ENCODE results near the gene LRBA.

The LRBA gene

DNA sequence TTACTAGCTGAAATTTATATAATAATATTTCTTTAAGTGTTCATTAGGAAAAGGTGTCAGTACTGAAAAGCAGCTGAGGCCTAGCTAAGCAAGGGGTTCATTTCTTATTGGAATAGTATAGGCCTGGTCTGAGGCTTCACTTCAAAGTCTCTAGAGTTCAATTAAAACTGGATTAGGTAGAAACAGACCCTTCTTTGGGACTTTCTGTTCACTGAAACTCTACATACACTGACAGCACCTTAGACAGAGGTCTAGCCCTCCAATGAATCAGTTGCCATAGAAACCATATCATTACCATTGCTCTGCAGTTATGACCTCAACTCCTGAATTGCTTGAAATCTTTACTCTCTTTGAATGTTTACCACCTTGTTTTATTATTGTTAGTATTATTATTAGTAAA lies 519.5 kb downstream of the LRBA start:
- no peak for DNase-seq (ENCODE audit: low spot score)

DNA sequence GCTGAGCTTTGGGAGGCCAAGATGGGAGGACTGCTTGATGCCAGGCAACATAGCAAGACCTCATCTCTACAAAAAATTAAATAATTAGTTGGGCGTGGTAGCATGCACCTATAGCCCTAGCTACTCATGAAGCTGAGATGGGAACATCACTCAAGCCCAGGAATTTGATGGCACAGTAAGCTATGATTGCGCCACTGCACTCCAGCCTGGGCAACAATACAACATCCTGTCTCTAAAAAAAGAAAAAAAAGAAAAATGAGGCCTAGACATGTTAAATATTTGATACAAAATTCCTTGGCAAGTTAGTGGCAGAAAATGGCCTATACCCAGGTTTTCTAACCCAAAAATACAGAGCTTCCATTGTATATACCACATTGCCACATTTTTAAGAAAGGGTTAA lies 521.2 kb downstream of the LRBA start:
- no peak for DNase-seq (ENCODE audit: low spot score)

- peak; percentile 24 for DNase-seq (ENCODE audit: low spot score)
Observed at GRCh38 chr4:150491132-150492049, 523.7 kb downstream of the LRBA start.

DNA sequence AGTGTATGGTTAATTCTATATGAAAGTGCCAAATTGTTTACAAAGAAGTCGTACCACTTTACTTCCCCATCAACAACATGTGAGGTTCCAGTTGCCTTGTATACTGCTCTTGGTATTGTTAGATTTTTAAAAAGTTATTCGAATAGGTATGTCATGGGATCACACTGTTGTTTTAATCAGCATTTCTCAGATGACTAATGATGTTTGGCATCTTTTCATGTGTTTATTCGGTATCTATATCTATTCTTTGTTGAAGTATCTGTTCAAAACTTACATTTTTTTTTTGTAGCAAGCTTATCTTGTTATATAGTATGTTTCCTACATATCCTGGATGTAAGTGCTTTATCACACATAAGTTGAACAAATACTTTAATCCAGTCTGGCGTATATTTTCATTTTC lies 532.5 kb downstream of the LRBA start:
- DNase-seq (ENCODE audit: low spot score) = no peak

- no peak for DNase-seq (ENCODE audit: low spot score)
Observed at GRCh38 chr4:150479657-150480056, 535.4 kb downstream of the LRBA start.

- no peak for DNase-seq (ENCODE audit: low spot score)
Observed at GRCh38 chr4:150477869-150478268, 537.2 kb downstream of the LRBA start.

DNA sequence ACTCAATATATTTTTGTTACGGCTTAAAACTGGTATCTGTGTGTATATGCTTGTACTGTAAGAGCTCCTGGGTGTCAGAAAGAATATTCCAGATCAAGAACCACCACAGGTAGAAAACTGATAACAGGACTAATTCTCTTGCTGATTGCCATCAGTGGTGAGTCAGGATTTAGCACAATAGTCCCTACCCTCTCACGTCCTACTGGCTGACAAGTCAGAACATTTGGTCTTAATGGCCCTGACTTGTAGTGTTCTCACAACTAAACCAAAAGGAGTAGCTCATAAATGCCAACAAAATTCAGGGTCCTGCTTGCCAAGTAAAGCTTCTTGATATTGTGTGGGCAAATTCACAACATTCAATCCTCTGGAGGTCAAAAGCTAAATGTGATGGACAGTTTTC lies 538.3 kb downstream of the LRBA start:
- no peak for DNase-seq (ENCODE audit: low spot score)

- no peak for DNase-seq (ENCODE audit: low spot score)
Observed at GRCh38 chr4:150475763-150476162, 539.3 kb downstream of the LRBA start.

- DNase-seq (ENCODE audit: low spot score) = no peak
Observed at GRCh38 chr4:150464523-150464922, 550.6 kb downstream of the LRBA start.

GRCh38 chr4:150462743-150463142 lies 552.3 kb downstream of the LRBA start:
- DNase-seq (ENCODE audit: low spot score) = no peak

GRCh38 chr4:150461957-150462356 lies 553.1 kb downstream of the LRBA start:
- DNase-seq (ENCODE audit: low spot score) = no peak

- DNase-seq (ENCODE audit: low spot score) = no peak
Observed at GRCh38 chr4:150457802-150458201, 557.3 kb downstream of the LRBA start.

- no peak for DNase-seq (ENCODE audit: low spot score)
Observed at GRCh38 chr4:150451883-150452282, 563.2 kb downstream of the LRBA start.

- DNase-seq (ENCODE audit: low spot score) = no peak
Observed at GRCh38 chr4:150447356-150447755, 567.7 kb downstream of the LRBA start.

DNA sequence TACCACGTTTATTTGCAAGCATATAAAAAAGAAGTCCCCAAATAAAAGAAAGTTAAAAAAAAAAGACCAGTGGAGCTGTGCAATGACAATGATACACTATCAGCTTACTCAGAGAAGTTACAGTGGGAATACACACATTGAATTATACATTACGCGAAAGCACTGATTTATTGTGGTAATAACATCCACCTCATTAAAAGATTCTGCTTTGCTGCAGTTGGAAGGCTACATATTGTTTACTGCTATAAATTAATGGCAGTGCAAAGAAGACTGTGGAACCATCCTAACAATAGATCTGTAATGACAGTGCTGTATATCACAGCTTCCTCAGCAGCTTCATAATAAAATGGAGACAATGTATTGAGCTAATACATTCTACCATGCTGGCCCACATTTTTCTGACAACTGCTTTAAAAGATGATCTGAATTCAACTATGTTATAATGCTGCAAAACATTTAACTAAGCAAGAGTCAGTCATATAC lies 575.6 kb downstream of the LRBA start:
- DNase-seq (ENCODE audit: low spot score) = no peak

GRCh38 chr4:150436598-150437370 lies 578.3 kb downstream of the LRBA start:
- peak; percentile 77 for DNase-seq (ENCODE audit: low spot score)

GRCh38 chr4:150431221-150431620 lies 583.9 kb downstream of the LRBA start:
- no peak for DNase-seq (ENCODE audit: low spot score)

- no peak for DNase-seq (ENCODE audit: low spot score)
Observed at GRCh38 chr4:150425161-150425560, 589.9 kb downstream of the LRBA start.

GRCh38 chr4:150423503-150423902 lies 591.6 kb downstream of the LRBA start:
- DNase-seq (ENCODE audit: low spot score) = no peak

GRCh38 chr4:150423074-150423473 lies 592.0 kb downstream of the LRBA start:
- no peak for DNase-seq (ENCODE audit: low spot score)

DNA sequence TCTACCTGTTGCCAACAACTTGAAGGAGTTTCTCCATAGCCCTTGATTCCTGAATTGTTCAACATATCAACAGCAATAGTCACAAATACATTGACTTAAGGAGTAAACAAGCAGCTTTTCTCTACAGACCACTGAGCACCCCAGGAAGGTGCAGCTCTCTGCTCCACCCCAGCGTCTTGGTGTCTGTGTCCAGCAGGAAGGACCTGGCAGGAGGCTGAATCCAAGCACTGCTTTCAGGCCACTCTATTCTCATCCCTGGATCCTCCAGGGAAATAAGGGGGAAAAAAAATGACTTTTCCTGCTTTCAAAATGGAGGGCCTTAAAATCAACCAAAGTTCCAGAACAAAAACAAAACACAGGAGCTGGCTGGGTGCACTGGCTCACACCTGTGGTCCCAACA lies 593.5 kb downstream of the LRBA start:
- no peak for DNase-seq (ENCODE audit: low spot score)

DNA sequence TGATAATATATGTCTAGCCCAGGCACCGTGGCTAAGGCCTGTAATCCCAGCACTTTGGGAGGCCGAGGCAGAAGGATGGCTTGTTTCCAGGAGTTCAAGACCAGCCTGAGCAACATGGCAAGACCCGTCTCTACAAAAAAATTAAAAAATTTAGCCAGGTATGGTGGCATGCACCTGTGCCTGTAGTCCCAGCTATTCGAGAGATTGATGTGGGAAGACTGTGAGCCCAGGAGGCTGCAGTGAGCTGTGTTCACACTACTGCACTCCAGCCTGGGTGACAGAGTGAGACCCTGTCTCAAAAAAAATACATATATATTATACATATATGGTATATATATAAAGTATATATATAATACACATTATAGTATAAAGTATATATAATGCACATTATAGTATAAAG lies 595.1 kb downstream of the LRBA start:
- DNase-seq (ENCODE audit: low spot score) = no peak

GRCh38 chr4:150418757-150419410 lies 596.2 kb downstream of the LRBA start:
- DNase-seq (ENCODE audit: low spot score) = no peak

All from activated CD4-positive, alpha-beta T cell treated with anti-CD3 and anti-CD28 coated beads, Interleukin-2, Interleukin-4, amounts not matched to agents 100 ng/mL and 50 ng/mL, durations not matched to agents 16 hours and 8 hours (primary cell).